ENCODE measurements around the gene SNX7. TPM values are rescaled to one million over a fixed set of nuclear protein-coding genes. Genes with fewer than 3 reads are reported as not detected.

Gene SNX7
- total RNA-seq: 15.2 TPM
- long read RNA-seq, transcript SNX7-201 (9 exons, 1,734 nt): major isoform, 49 of 60 reads
- long read RNA-seq, partial matches to known transcripts: 0 of 60 reads
- long read RNA-seq, other reads (novel, unspliced or antisense): 10 of 60 reads

DNA sequence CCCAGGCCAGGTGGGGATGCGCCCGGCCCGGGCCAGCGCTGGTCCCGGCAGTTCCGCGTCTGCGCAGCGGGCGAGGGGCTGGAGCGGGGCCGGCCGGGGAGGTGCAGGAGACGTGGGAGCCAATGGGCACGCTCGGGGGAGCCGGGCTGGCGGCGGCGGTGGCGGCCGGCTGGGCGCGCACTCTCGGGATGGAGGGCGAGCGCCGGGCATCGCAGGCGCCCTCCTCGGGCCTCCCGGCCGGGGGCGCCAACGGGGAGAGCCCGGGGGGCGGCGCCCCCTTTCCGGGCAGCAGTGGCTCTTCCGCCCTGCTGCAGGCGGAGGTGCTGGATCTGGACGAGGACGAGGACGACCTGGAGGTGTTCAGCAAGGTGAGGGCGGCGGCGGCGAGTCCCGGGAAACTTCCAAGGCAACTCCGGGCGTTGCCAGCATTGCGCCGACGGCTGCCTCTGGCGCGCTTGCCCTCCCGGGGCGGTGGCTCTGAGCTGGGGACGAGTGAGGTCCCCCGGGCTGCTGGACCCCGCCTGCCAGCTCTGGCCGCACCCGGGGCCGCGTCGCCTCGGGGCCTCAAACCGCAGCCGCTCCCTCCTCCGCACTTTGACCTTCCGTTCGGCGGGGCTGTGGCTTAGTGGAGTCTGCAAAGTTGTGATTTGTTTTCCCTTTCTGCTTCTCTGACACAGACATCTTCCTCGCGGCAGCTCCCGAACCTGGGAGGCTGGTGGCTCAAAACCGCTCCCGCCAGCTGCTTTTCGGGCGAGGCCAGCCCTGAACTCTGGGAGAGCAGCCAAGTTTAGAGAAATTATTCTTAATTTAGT lies at the start of gene SNX7:
Gene SNX7, plus strand, starts transcription at position 178 of the 812 bp plus-strand sequence. Its CDS starts 11 bp downstream, at position 189.
- no peaks in the 10 kb centered on the region for H3K9me3 ChIP-seq
- DNase-seq (peak; percentile 85), ATAC-seq (peak; percentile 99)
- H3K4me3 ChIP-seq: peak within 1 kb of the TSS; percentile 88
- peaks cover 11% of the 10 kb centered on the region for H3K4me1 ChIP-seq
- H3K27me3 ChIP-seq (ENCODE audit: low read depth): no peaks in the 10 kb centered on the region
- peak; percentile 26 for TF ChIP-seq CTCF (IDR thresholded peaks at IDR 0.05)
- peak within 1 kb of the TSS; percentile 84 for H3K27ac ChIP-seq
- no peaks in the 10 kb centered on the region for H3K36me3 ChIP-seq
- intact Hi-C loops (cut with DNase I): no loop called here

DNA sequence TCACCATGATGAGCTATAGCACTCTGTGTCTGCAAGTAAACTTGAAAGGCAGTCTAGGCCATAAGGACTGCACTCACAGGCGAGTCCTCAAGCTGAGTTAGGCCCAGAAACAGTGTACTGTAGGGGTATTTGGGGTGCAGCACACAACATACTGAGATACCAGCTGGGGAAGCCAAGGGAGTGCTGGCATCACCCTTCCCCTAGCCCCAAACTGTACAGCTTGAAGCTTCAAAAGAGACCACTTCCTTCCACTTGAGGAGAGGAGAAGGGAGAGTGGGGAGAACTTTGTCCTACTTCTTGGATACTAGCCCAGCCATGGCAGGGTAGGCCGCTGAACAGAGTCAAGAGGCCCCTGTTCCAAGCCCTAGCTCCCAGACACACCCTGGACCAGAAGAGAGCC lies 24.2 kb upstream of the SNX7 start:
- Histone ChIP-seq H3K27me3 (ENCODE audit: low read depth) (no peaks in the 10 kb centered on the region), H3K9me3 (no peaks in the 10 kb centered on the region), H3K27ac (no peak overlapping the region), H3K4me3 (no peak overlapping the region), H3K4me1 (no peaks in the 10 kb centered on the region), H3K36me3 (no peaks in the 10 kb centered on the region)
- ATAC-seq (no peak), DNase-seq (no peak)
- intact Hi-C loops (cut with DNase I): no loop called here
- TF ChIP-seq CTCF (IDR thresholded peaks at IDR 0.05): no peak

DNA sequence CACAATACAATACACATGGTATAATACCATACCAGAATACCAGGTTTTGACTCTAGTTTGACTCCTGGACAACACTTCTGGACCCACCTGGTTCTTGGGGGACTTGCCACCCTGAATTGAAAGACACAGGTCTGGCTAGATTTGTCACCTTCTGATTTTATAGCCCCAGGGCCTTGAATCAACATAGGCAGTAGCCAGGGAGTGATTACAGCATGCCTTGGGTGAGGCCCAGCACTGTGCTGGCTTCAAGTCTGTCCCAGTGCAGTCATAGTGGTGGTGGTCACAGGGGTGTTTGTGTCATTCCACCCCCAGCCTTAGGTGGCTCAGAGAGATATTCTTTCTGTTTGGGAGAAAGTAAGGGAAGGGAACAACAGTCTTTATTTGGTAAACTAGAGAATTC lies 23.3 kb upstream of the SNX7 start:
- no peak overlapping the region for H3K4me3 ChIP-seq
- no peaks in the 10 kb centered on the region for H3K4me1 ChIP-seq
- no peak overlapping the region for H3K27ac ChIP-seq
- no peaks in the 10 kb centered on the region for H3K27me3 ChIP-seq (ENCODE audit: low read depth)
- DNase-seq (no peak), ATAC-seq (no peak)
- intact Hi-C loops (cut with DNase I): no loop called here
- no peaks in the 10 kb centered on the region for H3K9me3 ChIP-seq
- no peak for TF ChIP-seq CTCF (IDR thresholded peaks at IDR 0.05)
- no peaks in the 10 kb centered on the region for H3K36me3 ChIP-seq

DNA sequence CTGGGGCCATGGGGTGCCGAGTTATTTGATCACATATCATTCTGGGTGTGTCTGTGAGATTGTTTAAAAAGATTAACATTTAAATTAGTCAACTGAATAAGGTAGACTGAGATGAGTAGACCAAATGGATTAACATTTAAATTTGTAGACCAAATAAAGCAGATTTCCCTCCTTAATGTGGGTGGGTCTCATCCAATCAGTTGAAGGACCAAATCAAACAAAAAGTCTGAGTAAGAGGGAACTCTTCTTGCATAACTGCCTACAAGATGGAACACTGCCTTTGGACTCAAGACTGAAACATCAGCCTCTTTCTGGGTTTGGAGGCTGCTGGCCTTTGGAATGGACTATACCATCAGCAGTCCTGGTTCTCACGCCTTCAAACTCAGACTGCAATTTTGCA lies 17.0 kb upstream of the SNX7 start:
- Histone ChIP-seq H3K9me3 (no peaks in the 10 kb centered on the region), H3K4me3 (no peak overlapping the region), H3K36me3 (no peaks in the 10 kb centered on the region), H3K27me3 (ENCODE audit: low read depth) (no peaks in the 10 kb centered on the region), H3K4me1 (no peaks in the 10 kb centered on the region), H3K27ac (no peak overlapping the region)
- no peak for TF ChIP-seq CTCF (IDR thresholded peaks at IDR 0.05)
- intact Hi-C loops (cut with DNase I): no loop called here
- DNase-seq (no peak), ATAC-seq (no peak)

DNA sequence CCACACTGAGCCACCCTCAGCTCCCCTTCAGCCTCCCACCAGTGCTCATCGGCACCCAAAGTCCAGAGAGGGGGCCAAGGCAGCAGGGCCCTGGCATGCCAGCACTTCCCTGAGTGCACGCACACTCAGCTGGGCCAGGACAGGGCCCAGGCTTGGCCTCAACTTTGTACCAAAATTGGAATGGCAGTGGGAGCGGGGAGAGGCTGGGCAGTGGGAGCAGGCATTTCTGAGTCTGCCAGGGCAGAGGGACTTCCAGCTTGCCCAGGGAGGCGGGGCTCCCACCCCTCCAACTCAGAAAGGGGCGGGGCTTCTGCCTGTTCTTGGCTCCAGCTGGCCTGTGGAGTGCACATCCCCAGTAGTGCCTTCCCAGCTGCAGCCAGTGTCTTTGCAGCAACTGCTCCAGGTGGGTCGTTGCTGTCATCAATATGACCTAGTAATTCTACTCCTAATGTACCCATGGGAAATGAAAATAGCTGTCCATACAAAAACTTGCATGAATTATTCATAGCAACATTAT lies 10.3 kb upstream of the SNX7 start:
- Histone ChIP-seq H3K36me3 (no peaks in the 10 kb centered on the region), H3K9me3 (no peaks in the 10 kb centered on the region), H3K27ac (no peak overlapping the region), H3K4me1 (no peaks in the 10 kb centered on the region), H3K27me3 (ENCODE audit: low read depth) (no peaks in the 10 kb centered on the region), H3K4me3 (no peak overlapping the region)
- ATAC-seq (peak in 1 of 2 donors; percentile 48), DNase-seq (no peak)
- intact Hi-C loops (cut with DNase I): no loop called here
- TF ChIP-seq CTCF (IDR thresholded peaks at IDR 0.05): no peak
